Stimulated activated CD4-positive, alpha-beta T cell treated with anti-CD3 and anti-CD28 coated beads, Interleukin-4, amount 100 ng/mL, for 1 hour (primary cell): ENCODE data around the gene POLD4.
A peak's percentile ranks its signal among the peaks of the same experiment; 100 is the strongest.

ENCODE experiments used
- DNase-seq: peaks from one replicate; pipeline ENCODE4 v3.0.0-alpha.2; 2020

Gene POLD4

GRCh38 chr11:67314218-67314617, 39.1 kb downstream of the POLD4 start:
- DNase-seq: no peak

GRCh38 chr11:67313125-67313890, 40.0 kb downstream of the POLD4 start:
- DNase-seq: no peak

GRCh38 chr11:67312187-67313021, 40.9 kb downstream of the POLD4 start:
- DNase-seq: peak; percentile 43

- no peak for DNase-seq
Measured at GRCh38 chr11:67311556-67312082, 41.7 kb downstream of the POLD4 start.

GRCh38 chr11:67311051-67311555, 42.2 kb downstream of the POLD4 start:
- DNase-seq: no peak

GRCh38 chr11:67310246-67311050, 42.9 kb downstream of the POLD4 start:
- no peak for DNase-seq

- DNase-seq: no peak
Measured at GRCh38 chr11:67309661-67310061, 43.7 kb downstream of the POLD4 start.

GRCh38 chr11:67309166-67309565, 44.2 kb downstream of the POLD4 start:
- DNase-seq: no peak

- DNase-seq: no peak
Measured at GRCh38 chr11:67308031-67308866, 45.1 kb downstream of the POLD4 start.

- DNase-seq: no peak
Measured at GRCh38 chr11:67307545-67308001, 45.8 kb downstream of the POLD4 start.

GRCh38 chr11:67306769-67307544, 46.4 kb downstream of the POLD4 start:
- no peak for DNase-seq

GRCh38 chr11:67304511-67305113, 48.7 kb downstream of the POLD4 start:
- DNase-seq: no peak

GRCh38 chr11:67303835-67304411, 49.4 kb downstream of the POLD4 start:
- peak; percentile 27 for DNase-seq

- DNase-seq: peak; percentile 51
Measured at GRCh38 chr11:67303132-67303834, 50.1 kb downstream of the POLD4 start, which contains the start of gene SSH3. TSS of gene SSH3 (plus strand) at chr11:67303530. CDS start at chr11:67303626, 96 bp downstream.

GRCh38 chr11:67302571-67303131, 50.7 kb downstream of the POLD4 start:
- DNase-seq: no peak

GRCh38 chr11:67301951-67302516, 51.3 kb downstream of the POLD4 start:
- DNase-seq: no peak

- no peak for DNase-seq
Measured at GRCh38 chr11:67301313-67301921, 51.9 kb downstream of the POLD4 start.
